Tibial nerve (tissue), 4 donors: Measurements from ENCODE around the gene FHDC1. TPM values are rescaled to one million over a fixed set of nuclear protein-coding genes. Genes with fewer than 3 reads are reported as not detected.
A peak's percentile ranks its signal among the peaks of the same experiment; 100 is the strongest.

Experiments used
- DNase-seq, 2 donors: peaks; one replicate each; pipeline ENCODE4 v3.0.0-alpha.2; 2019; ENCODE audit warnings: low spot score in 2 of 2
- H3K27ac ChIP-seq, 4 donors: fragments of 200-600 bp; sonication (generic) in 3 of 4; one replicate each; pipeline ENCODE4 v1.5.1; 2017 to 2019; ENCODE audit warnings: mild to moderate bottlenecking in 1 of 4
- H3K27me3 ChIP-seq, 2 donors: fragments of 200-600 bp; sonication (generic) in 1 of 2; one replicate each; pipeline versions ENCODE4 v1.5.1 to v1.6.0; 2017 to 2019
- H3K36me3 ChIP-seq, 3 donors: fragments of 200-600 bp; sonication (generic); one replicate each; pipeline ENCODE4 v1.5.1; 2018 to 2019
- H3K4me1 ChIP-seq, 4 donors: fragments of 200-600 bp; sonication (generic) in 3 of 4; one replicate each; pipeline ENCODE4 v1.5.1; 2017 to 2019
- H3K4me3 ChIP-seq, 4 donors: fragments of 200-600 bp; sonication (generic) in 3 of 4; one replicate each; pipeline ENCODE4 v1.5.1; 2017 to 2019; ENCODE audit warnings: mild to moderate bottlenecking in 1 of 4, moderate library complexity in 1 of 4
- H3K9me3 ChIP-seq, 4 donors: fragments of 200-600 bp; sonication (generic) in 3 of 4; one replicate each; pipeline ENCODE4 v1.5.1; 2017 to 2019
- CTCF ChIP-seq, 5 experiments: fragments of 200-600 bp in 3 of 5; fragments of 450-650 bp in 2 of 5; sonication (generic) in 3 of 5; IDR thresholded peaks; one replicate each; pipeline ENCODE4 v1.5.1; 2016 to 2019; ENCODE audit warnings: antibody characterized with exemption in 5 of 5, mild to moderate bottlenecking in 3 of 5, moderate library complexity in 2 of 5
- EP300 ChIP-seq, 2 donors: sonication (generic); formaldehyde crosslinking; IDR thresholded peaks; one replicate each; pipeline ENCODE4 v1.6.1; 2017; ENCODE audit warnings: antibody characterized with exemption in 2 of 2, mild to moderate bottlenecking in 1 of 2
- POLR2A ChIP-seq, 2 donors: fragments of 450-650 bp; IDR thresholded peaks; one replicate each; pipeline ENCODE4 v1.6.1; 2017; ENCODE audit warnings: antibody characterized with exemption in 2 of 2, mild to moderate bottlenecking in 2 of 2, moderate library complexity in 2 of 2
- WGBS, 2 donors: methylation state at CpG; one replicate each; pipeline ENCODE4 v1.1.5; 2018; 5-methylcytosine and 5-hydroxymethylcytosine counted together
- total RNA-seq, 4 donors: library from RNA; depleted of rRNA; stranded (reverse); fragments of >200 nt; gene quantifications; one replicate each; pipeline ENCODE4 v1.1.0, GENCODE V29; 2016

Gene FHDC1
- total RNA-seq, 4 donors from 2014 or later, result 2.2 to 7.9 (median 6.1) TPM

- Histone ChIP-seq H3K36me3 (peaks cover 0 to 7% (median 0%) of the 10 kb centered on the region in 3 donors), H3K9me3 (no peaks in the 10 kb centered on the region), H3K4me3 (no peak overlapping the region), H3K27me3 (peaks cover 0 to 7% of the 10 kb centered on the region in 2 donors), H3K4me1 (peaks cover 0 to 40% (median 18%) of the 10 kb centered on the region in 4 donors), H3K27ac (no peak overlapping the region)
- 79 to 96% methylated on average over 2 of the region's 2 CpGs for WGBS, 2 donors
- TF ChIP-seq EP300 (IDR thresholded peaks at IDR 0.05), result no peak
- TF ChIP-seq CTCF (IDR thresholded peaks at IDR 0.05), result no peak
- TF ChIP-seq POLR2A (IDR thresholded peaks at IDR 0.05), result no peak
- DNase-seq, result no peak
Measured at GRCh38 chr4:152939621-152940020, 3.5 kb downstream of the FHDC1 start.

DNA sequence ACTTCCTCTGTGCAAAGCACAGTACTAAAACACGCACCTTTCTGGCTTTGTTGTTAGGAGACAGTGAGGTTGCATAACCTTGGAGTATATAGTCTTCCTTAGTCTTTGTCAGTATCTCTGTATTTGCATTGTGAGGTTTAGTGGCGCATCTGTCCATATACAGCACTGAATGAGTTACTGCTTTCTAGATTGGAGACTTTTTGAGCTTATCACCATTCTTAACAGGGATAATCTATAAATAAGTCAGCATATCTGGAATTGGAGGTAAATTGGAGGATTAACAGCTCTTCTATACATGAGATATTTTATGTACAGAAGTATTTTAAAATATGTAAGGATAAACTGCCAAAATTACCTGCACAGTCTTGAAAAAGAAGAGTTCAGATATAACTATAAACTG is 4.3 kb downstream of the FHDC1 start:
- H3K36me3 ChIP-seq, result peaks cover 0 to 7% (median 0%) of the 10 kb centered on the region in 3 donors
- DNase-seq, result no peak
- TF ChIP-seq CTCF (IDR thresholded peaks at IDR 0.05) (no peak), POLR2A (IDR thresholded peaks at IDR 0.05) (no peak), EP300 (IDR thresholded peaks at IDR 0.05) (no peak)
- H3K9me3 ChIP-seq, result no peaks in the 10 kb centered on the region
- peaks cover 0 to 7% of the 10 kb centered on the region in 2 donors for H3K27me3 ChIP-seq
- H3K27ac ChIP-seq, result no peak overlapping the region
- 95% methylated on average over 2 of the region's 2 CpGs for WGBS, 2 donors
- no peak overlapping the region for H3K4me3 ChIP-seq
- peaks cover 0 to 46% (median 18%) of the 10 kb centered on the region in 4 donors for H3K4me1 ChIP-seq

DNA sequence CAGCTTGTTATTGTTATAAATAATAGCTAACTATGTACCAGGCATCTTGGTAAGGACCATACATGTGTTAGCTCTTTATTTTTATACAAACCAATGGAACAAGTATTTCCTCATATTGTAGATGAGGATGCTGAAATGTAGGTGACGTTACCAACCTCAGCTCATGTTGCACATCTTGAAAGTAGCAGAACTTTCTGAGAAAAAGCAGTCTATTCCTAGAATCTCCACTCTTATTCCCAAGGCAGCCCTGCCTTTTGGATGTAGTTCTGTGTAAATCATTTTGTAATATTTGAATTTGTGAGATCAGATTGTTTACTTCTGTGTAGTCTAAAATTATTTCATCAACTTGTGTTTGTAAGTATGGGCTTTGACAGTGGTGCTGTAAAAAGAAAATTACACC is 5.3 kb downstream of the FHDC1 start:
- no peak overlapping the region for H3K27ac ChIP-seq
- H3K4me1 ChIP-seq, result peaks cover 0 to 41% (median 17%) of the 10 kb centered on the region in 4 donors
- WGBS, 2 donors, result 38 to 58% methylated on average over 1 of the region's 1 CpG
- TF ChIP-seq POLR2A (IDR thresholded peaks at IDR 0.05), result no peak
- TF ChIP-seq EP300 (IDR thresholded peaks at IDR 0.05), result no peak
- TF ChIP-seq CTCF (IDR thresholded peaks at IDR 0.05), result no peak
- H3K9me3 ChIP-seq, result no peaks in the 10 kb centered on the region
- H3K4me3 ChIP-seq, result no peak overlapping the region
- peaks cover 0 to 7% of the 10 kb centered on the region in 2 donors for H3K27me3 ChIP-seq
- peaks cover 0 to 7% (median 0%) of the 10 kb centered on the region in 3 donors for H3K36me3 ChIP-seq
- no peak for DNase-seq

DNA sequence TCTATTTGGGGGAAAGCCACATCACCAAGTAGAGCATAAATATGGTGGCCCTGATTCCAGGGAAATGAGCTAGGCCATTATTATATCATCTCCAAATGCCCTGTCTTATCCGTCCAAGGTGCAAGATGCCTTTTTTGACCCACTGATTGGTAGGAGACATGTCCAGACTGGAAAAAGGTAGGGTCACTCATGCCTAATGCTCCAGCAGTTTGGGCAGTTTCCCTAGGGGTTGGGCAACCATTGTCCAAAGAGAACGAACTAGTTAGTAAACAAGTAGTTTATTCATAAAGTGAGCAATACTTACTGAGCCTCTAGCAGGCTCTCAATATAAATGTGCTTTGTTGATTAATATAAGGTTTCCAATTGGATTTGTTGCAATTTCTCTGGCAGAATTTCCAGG is 6.2 kb downstream of the FHDC1 start:
- Histone ChIP-seq H3K27me3 (peaks cover 0 to under 1% of the 10 kb centered on the region in 2 donors), H3K36me3 (peaks cover 0 to 7% (median 0%) of the 10 kb centered on the region in 3 donors), H3K9me3 (no peaks in the 10 kb centered on the region), H3K4me3 (no peak overlapping the region), H3K4me1 (peaks cover 0 to 43% (median 18%) of the 10 kb centered on the region in 4 donors), H3K27ac (no peak overlapping the region)
- 60 to 75% methylated on average over 2 of the region's 2 CpGs for WGBS, 2 donors
- no peak for DNase-seq
- TF ChIP-seq EP300 (IDR thresholded peaks at IDR 0.05) (no peak), POLR2A (IDR thresholded peaks at IDR 0.05) (no peak), CTCF (IDR thresholded peaks at IDR 0.05) (no peak)

DNA sequence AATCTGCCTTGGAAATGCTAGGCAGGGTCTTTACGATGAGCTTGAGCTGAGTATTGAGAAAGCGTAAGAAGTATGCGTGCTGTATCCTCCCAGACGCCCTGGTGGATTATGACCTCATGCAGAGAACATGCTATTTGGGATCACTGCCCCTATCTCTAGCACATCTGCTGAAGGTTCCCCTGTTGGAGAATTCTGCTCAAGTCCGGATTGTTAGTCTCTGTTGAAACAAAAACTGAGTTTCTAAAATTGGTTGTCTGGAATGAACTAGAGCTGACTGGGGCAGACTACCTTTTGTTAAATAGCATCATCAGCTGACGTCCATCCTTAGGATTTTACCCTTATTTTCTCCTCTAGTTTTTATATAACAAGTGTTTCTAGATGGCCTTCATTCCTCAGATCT is 7.5 kb downstream of the FHDC1 start:
- Histone ChIP-seq H3K27ac (peak overlapping the region in 3 of 4 donors; percentile 5 to 73 (median 46)), H3K9me3 (no peaks in the 10 kb centered on the region), H3K4me1 (peaks cover 0 to 41% (median 18%) of the 10 kb centered on the region in 4 donors), H3K27me3 (no peaks in the 10 kb centered on the region), H3K36me3 (peaks cover 0 to 7% (median 0%) of the 10 kb centered on the region in 3 donors), H3K4me3 (no peak overlapping the region)
- peak in 1 of 2 donors; percentile 46 for DNase-seq
- TF ChIP-seq EP300 (IDR thresholded peaks at IDR 0.05), result peak in 1 of 2 donors; percentile 31
- no peak for TF ChIP-seq CTCF (IDR thresholded peaks at IDR 0.05)
- 56 to 68% methylated on average over 6 of the region's 6 CpGs for WGBS, 2 donors
